Panc1 (cell line): Measurements from ENCODE around the gene MOB2. TPM values are rescaled to one million over a fixed set of nuclear protein-coding genes. Genes with fewer than 3 reads are reported as not detected.

ENCODE experiments used
- ATAC-seq: fragments of 200-7000 bp; cut with Tn5 transposase; 2 replicates; pipeline ENCODE4 v1.9.1; 2020; ENCODE audit warnings: mild to moderate bottlenecking, moderate library complexity
- BruUV-seq: library from RNA; stranded (reverse); fragments of 400-500 nt; replicated peaks from 2 replicates; lab custom pipeline; 2021; lab: Mats Ljungman, UMichigan
- CTCF ChIA-PET: fragments of 300-600 bp; sonication (Branson Sonifier 250); formaldehyde crosslinking; loops from one replicate; lab custom pipeline; 2022; ENCODE audit warnings: antibody characterized with exemption; lab: Charles Lee
- POLR2A ChIA-PET: fragments of 300-600 bp; sonication (Branson Sonifier 250); formaldehyde crosslinking; loops from one replicate; lab custom pipeline; 2022; ENCODE audit warnings: antibody characterized with exemption; lab: Charles Lee
- DNase-seq: peaks from one replicate; pipeline ENCODE4 v3.0.0-alpha.2; 2010; ENCODE audit warnings: low read depth, low spot score
- H3K27ac ChIP-seq: 2 replicates; pipeline ENCODE4 v1.5.1; 2011; ENCODE audit warnings: mild to moderate bottlenecking, low read length, inconsistent platforms
- H3K27me3 ChIP-seq: fragments of 200-500 bp; sonication (Bioruptor generic); 2 replicates; pipeline ENCODE4 v1.6.0; 2014; ENCODE audit warnings: low read length, inconsistent platforms; ENCODE audit not compliant: control insufficient read depth, insufficient read depth
- H3K36me3 ChIP-seq: fragments of 200-500 bp; sonication (Bioruptor generic); 2 replicates; pipeline ENCODE4 v1.5.1; 2014; ENCODE audit warnings: inconsistent platforms, mild to moderate bottlenecking, low read length, moderate library complexity; ENCODE audit not compliant: control insufficient read depth, insufficient read depth
- H3K4me1 ChIP-seq: 2 replicates; pipeline ENCODE4 v1.5.1; 2011; ENCODE audit warnings: inconsistent platforms, mild to moderate bottlenecking, low read length, moderate library complexity; ENCODE audit not compliant: control insufficient read depth, insufficient read depth
- H3K4me3 ChIP-seq, 2 experiments: 2 replicates each; pipeline ENCODE4 v1.5.1; 2011 to 2012; ENCODE audit warnings: low read depth in 2 of 2, low read length in 2 of 2, mild to moderate bottlenecking in 2 of 2, inconsistent platforms in 1 of 2, moderate library complexity in 1 of 2
- H3K9me3 ChIP-seq: fragments of 200-500 bp; sonication (Bioruptor generic); 2 replicates; pipeline ENCODE4 v1.5.1; 2014; ENCODE audit warnings: low read depth, mild to moderate bottlenecking, inconsistent platforms, low read length, moderate library complexity; ENCODE audit not compliant: control insufficient read depth, insufficient read depth
- CTCF ChIP-seq: fragments of 450-650 bp; IDR thresholded peaks from 2 replicates; pipeline ENCODE4 v1.5.1; 2017; ENCODE audit warnings: mild to moderate bottlenecking
- POLR2AphosphoS5 ChIP-seq: IDR thresholded peaks from 2 replicates; pipeline ENCODE4 v1.6.1; 2012; ENCODE audit warnings: mild to moderate bottlenecking, low read depth, low read length, moderate library complexity
- REST ChIP-seq, 2 experiments: IDR thresholded peaks; 2 replicates each; pipeline ENCODE4 v1.6.1; 2011 to 2012; ENCODE audit warnings: low read depth in 2 of 2, control low read depth in 1 of 2, low read length in 1 of 2, mild to moderate bottlenecking in 1 of 2, moderate library complexity in 1 of 2; ENCODE audit not compliant: insufficient read depth in 1 of 2
- SIN3A ChIP-seq: IDR thresholded peaks from 2 replicates; pipeline ENCODE4 v1.6.1; 2012; ENCODE audit warnings: low read depth, mild to moderate bottlenecking, low read length, moderate library complexity, borderline replicate concordance; ENCODE audit not compliant: insufficient read depth
- TCF7L2 ChIP-seq: IDR thresholded peaks from 2 replicates; pipeline ENCODE4 v1.6.1; 2011; ENCODE audit warnings: mild to moderate bottlenecking, low read depth, low read length, inconsistent platforms
- in situ Hi-C: cut with HindIII; loops from 2 replicates; pipeline ENCODE4 v1.10.0; 2016; ENCODE audit warnings: low sequenced_read_pairs, low pct_unique_long_range_greater_than_20kb
- intact Hi-C: fragments of 100-400 bp; cut with micrococcal nuclease; formaldehyde crosslinking; loops from one replicate; pipeline ENCODE4 v1.10.0; 2022; ENCODE audit not compliant: unreplicated experiment
- total RNA-seq: library from RNA; stranded (reverse); gene quantifications from one replicate; pipeline ENCODE4 v1.2.1, GENCODE V29; 2021; ENCODE audit not compliant: unreplicated experiment

MOB2 gene
- total RNA-seq, 1 experiment from 2014 or later = 51.2 TPM

DNA sequence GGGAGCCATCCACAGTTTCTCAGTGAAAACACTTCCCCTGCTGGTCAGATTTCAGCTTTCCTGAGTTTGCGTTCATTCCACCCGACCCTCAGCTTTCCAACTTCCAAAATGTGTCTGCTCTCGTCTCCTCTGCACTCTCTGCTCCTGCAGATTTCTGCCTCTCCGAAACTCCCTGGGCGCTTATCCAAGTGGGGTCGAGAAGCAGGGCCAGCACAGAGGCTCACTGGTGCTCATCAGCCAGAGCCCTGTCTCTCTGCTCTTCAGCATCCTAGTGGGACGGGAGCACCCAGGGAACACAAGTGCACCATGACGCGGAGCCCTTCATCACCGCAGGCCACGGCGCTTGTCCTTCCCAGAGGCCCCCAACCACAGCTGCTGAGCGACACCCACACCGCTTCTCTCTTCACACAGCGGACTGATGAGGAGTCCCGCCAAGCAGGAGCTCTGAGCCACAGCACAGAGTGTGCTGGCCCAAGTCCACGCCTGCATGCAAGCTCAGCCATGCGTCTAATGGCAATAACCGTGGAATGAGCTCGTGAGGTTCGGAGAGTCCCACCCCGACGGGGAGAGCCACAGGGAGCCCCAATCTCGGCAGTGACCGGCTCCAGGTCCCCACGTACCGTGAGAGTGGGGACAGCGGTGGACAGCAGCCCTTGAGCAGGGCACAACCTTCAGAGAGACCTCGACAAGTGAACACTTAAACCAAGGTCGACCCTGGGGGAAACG lies 27.9 kb upstream of the MOB2 start:
- H3K36me3 ChIP-seq = no peaks in the 10 kb centered on the region
- ChIA-PET POLR2A (no interaction called here), CTCF (interaction anchor here (0.6 to 0.8 kb wide), 2 partner anchors 18 to 113 kb away, joined by 3 to 5 read pairs; no protein-coding TSS in a partner anchor)
- H3K4me3 ChIP-seq = no peak overlapping the region
- no peak for TF ChIP-seq REST (IDR thresholded peaks at IDR 0.05; ENCODE audit: insufficient read depth in 1 of 2, low read depth in 2 of 2, low read length in 1 of 2)
- TF ChIP-seq TCF7L2 = no peak
- no peak for TF ChIP-seq CTCF
- no peak for TF ChIP-seq POLR2AphosphoS5
- no peak for TF ChIP-seq SIN3A
- H3K9me3 ChIP-seq = no peaks in the 10 kb centered on the region
- DNase-seq = no peak
- peaks cover 39% of the 10 kb centered on the region for H3K4me1 ChIP-seq
- 0 out of 2 replicates have a peak overlapping the region, but pooled peaks have one; percentile 37 for H3K27ac ChIP-seq
- H3K27me3 ChIP-seq = no peaks in the 10 kb centered on the region
- intact Hi-C loops = loop anchor here (10.0 kb wide), 2 partner anchors 210 to 310 kb away; partner anchors contain the start of gene TOLLIP
- BruUV-seq = no TSS peak
- in situ Hi-C loops = no loop called here
- ATAC-seq = no peak

GRCh38 chr11:1513326-1514296 lies 27.0 kb upstream of the MOB2 start:
- CTCF ChIA-PET = interaction anchor here (0.8 kb wide), 1 partner anchor 112 kb away, joined by 3 read pairs; no protein-coding TSS in a partner anchor
- in situ Hi-C loops (no loop called here), intact Hi-C loops (loop anchor here (10.0 kb wide), 2 partner anchors 209 to 309 kb away; partner anchors contain the start of gene TOLLIP)
- Histone ChIP-seq H3K36me3 (no peaks in the 10 kb centered on the region), H3K4me3 (no peak overlapping the region), H3K27ac (0 out of 2 replicates have a peak overlapping the region, but pooled peaks have one; percentile 37), H3K27me3 (no peaks in the 10 kb centered on the region), H3K4me1 (peaks cover 42% of the 10 kb centered on the region), H3K9me3 (no peaks in the 10 kb centered on the region)
- POLR2A ChIA-PET = no interaction called here
- TF ChIP-seq CTCF (no peak), SIN3A (no peak), POLR2AphosphoS5 (no peak), REST (IDR thresholded peaks at IDR 0.05; ENCODE audit: insufficient read depth in 1 of 2, low read depth in 2 of 2, low read length in 1 of 2) (no peak), TCF7L2 (no peak)
- no TSS peak for BruUV-seq
- no peak for ATAC-seq
- DNase-seq = no peak
